ENCODE results near the gene C4orf54. TPM values are rescaled to one million over a fixed set of nuclear protein-coding genes. Genes with fewer than 3 reads are reported as not detected.

Gene C4orf54
- total RNA-seq, 4 donors from 2014 or later, result 0.21 TPM; not detected in 3

DNA sequence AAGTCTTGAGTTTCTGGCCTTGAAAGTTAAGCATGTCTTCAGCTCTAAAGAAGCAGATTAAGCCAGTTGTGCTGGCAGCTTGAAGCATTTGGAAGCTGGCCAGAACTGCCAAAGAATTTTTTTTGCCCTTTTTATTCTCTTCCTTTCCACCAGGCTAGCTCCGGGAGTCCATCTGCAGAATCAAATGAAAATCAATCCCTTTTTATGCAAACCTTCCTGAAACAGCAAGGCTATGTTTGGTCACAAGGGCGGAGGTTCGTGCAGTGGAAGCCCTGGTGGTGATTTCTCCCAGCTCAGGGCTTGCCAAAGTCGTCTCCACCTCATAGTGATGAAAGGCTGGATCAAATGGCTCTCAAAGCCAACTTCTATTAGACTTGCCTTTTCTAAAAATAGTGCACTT lies 21.6 kb upstream of the C4orf54 start:
- no peak for DNase-seq
- H3K27me3 ChIP-seq, result no peaks in the 10 kb centered on the region
- TF ChIP-seq, protein P1, sequence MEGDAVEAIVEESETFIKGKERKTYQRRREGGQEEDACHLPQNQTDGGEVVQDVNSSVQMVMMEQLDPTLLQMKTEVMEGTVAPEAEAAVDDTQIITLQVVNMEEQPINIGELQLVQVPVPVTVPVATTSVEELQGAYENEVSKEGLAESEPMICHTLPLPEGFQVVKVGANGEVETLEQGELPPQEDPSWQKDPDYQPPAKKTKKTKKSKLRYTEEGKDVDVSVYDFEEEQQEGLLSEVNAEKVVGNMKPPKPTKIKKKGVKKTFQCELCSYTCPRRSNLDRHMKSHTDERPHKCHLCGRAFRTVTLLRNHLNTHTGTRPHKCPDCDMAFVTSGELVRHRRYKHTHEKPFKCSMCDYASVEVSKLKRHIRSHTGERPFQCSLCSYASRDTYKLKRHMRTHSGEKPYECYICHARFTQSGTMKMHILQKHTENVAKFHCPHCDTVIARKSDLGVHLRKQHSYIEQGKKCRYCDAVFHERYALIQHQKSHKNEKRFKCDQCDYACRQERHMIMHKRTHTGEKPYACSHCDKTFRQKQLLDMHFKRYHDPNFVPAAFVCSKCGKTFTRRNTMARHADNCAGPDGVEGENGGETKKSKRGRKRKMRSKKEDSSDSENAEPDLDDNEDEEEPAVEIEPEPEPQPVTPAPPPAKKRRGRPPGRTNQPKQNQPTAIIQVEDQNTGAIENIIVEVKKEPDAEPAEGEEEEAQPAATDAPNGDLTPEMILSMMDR (IDR thresholded peaks at IDR 0.05), result no peak
- no peak for TF ChIP-seq POLR2A (IDR thresholded peaks at IDR 0.05)
- no peaks in the 10 kb centered on the region for H3K4me1 ChIP-seq
- H3K36me3 ChIP-seq, result no peaks in the 10 kb centered on the region
- H3K4me3 ChIP-seq, result no peak overlapping the region
- no peaks in the 10 kb centered on the region for H3K9me3 ChIP-seq
- intact Hi-C loops (cut with DNase I; ENCODE audit: low total_unique reads), result no loop called here
- no peak overlapping the region for H3K27ac ChIP-seq

DNA sequence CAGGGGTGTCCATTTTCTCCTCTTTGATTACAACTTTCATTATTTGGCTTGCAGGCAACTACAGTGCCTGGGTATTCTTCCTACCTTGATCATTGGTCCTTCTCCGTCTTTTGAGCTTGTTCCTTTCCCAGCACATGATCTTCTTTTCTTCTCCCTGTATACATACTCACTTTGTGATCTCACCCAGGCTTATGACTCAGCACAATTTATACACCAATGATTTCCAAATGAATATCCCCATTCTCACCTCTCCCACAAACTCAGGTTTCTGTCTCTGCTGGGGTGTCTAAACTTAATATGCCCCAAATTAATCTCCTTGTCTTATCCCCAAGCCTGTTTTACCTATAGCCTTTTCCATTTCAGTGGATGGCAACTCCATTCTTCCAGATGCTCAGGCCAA lies 19.5 kb upstream of the C4orf54 start:
- Histone ChIP-seq H3K36me3 (no peaks in the 10 kb centered on the region), H3K4me1 (no peaks in the 10 kb centered on the region), H3K4me3 (no peak overlapping the region), H3K9me3 (peaks cover 0 to 2% of the 10 kb centered on the region in 2 donors), H3K27ac (no peak overlapping the region), H3K27me3 (no peaks in the 10 kb centered on the region)
- intact Hi-C loops (cut with DNase I; ENCODE audit: low total_unique reads), result no loop called here
- DNase-seq, result no peak
- TF ChIP-seq, protein P1 (IDR thresholded peaks at IDR 0.05), result no peak

DNA sequence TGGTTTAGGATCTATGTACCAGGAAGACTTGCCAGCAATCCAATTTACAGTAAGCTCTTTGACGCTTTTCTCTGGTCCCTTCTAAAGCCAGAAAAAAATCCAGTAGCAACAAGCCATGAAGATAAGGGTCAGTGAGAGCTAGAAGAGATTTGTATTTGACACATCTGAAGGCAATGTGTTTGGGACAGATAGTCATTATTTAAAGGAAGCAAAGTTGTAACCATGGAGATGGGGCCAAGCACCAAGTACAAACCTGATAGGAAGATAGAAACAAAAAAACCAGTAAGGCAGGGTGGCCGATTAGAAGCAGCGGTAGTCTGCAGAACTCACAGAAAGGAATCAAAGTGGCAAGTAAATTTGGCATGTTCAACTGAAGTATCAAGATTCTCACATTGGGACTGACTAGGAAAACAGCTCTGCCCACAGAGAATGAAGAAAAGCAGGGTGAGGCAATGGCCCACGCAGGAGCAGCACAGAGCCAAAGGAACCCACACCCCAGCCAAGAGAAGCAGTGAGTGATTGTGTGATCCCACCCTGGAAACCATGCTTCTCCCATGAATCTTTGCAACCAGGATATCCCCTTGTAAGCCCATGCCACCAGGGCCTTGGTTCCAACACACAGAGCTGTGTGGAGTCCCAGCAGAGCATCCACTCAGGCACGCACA lies 12.9 kb upstream of the C4orf54 start:
- intact Hi-C loops (cut with DNase I; ENCODE audit: low total_unique reads), result no loop called here
- H3K9me3 ChIP-seq, result peaks cover 0 to 2% of the 10 kb centered on the region in 2 donors
- TF ChIP-seq POLR2A (IDR thresholded peaks at IDR 0.05), result no peak
- TF ChIP-seq, protein P1 (IDR thresholded peaks at IDR 0.05), result no peak
- no peaks in the 10 kb centered on the region for H3K27me3 ChIP-seq
- no peak overlapping the region for H3K27ac ChIP-seq
- no peak for DNase-seq
- H3K4me1 ChIP-seq, result no peaks in the 10 kb centered on the region
- no peaks in the 10 kb centered on the region for H3K36me3 ChIP-seq
- H3K4me3 ChIP-seq, result no peak overlapping the region

DNA sequence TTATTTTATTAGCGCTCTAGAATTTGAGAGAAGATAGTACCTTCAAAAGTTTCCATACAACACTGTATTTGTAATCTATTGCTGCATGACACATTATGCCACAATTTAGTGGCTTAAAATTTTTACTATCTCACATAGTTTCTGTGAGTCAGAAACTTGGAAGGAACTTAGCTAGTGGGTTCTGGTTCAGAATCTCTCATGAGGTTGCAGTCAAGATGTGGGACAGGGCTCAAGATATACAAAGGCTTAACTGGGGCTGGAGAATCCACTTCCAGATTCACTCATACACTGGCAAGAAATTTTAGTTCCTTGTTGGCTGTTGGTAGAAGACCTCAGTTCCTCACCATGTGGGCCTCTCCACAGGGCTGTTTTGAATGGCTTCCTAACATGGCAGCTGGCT lies 11.5 kb upstream of the C4orf54 start:
- DNase-seq, result no peak
- Histone ChIP-seq H3K36me3 (no peaks in the 10 kb centered on the region), H3K27me3 (no peaks in the 10 kb centered on the region), H3K9me3 (peaks cover 0 to 2% of the 10 kb centered on the region in 2 donors), H3K4me1 (no peaks in the 10 kb centered on the region), H3K4me3 (no peak overlapping the region), H3K27ac (no peak overlapping the region)
- TF ChIP-seq, protein P1 (IDR thresholded peaks at IDR 0.05), result no peak
- TF ChIP-seq POLR2A (IDR thresholded peaks at IDR 0.05), result no peak
- intact Hi-C loops (cut with DNase I; ENCODE audit: low total_unique reads), result loop anchor here (10.0 kb wide), 1 partner anchor 46 kb away; no protein-coding TSS in a partner anchor

DNA sequence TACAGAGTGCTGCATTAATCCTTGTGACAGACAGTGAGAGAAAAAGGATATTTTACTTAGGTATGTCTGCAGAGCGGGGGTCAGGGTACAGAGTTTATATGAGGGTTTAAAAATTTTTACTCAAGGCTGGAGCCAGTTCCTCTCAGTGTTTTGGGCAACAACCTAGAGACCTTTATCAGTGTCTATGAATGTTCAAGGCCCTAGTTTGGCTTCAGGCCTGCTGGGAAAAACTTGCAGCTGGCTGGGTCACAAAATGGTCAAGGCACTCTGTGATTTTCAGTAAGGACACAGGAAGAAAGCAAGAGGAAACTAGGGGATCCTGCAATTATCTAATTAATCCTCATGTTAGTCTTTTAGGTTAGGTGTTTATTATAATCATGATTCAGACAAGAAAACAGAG lies 10.8 kb upstream of the C4orf54 start:
- H3K36me3 ChIP-seq, result no peaks in the 10 kb centered on the region
- intact Hi-C loops (cut with DNase I; ENCODE audit: low total_unique reads), result loop anchor here (10.0 kb wide), 1 partner anchor 46 kb away; no protein-coding TSS in a partner anchor
- no peak overlapping the region for H3K27ac ChIP-seq
- no peak overlapping the region for H3K4me3 ChIP-seq
- no peak for TF ChIP-seq POLR2A (IDR thresholded peaks at IDR 0.05)
- no peak for DNase-seq
- no peaks in the 10 kb centered on the region for H3K4me1 ChIP-seq
- H3K9me3 ChIP-seq, result peaks cover 0 to 2% of the 10 kb centered on the region in 2 donors
- no peaks in the 10 kb centered on the region for H3K27me3 ChIP-seq

All from uterus (tissue), 4 donors.